Measurements from ENCODE around the gene HBG2. TPM values are rescaled to one million over a fixed set of nuclear protein-coding genes. Genes with fewer than 3 reads are reported as not detected.

HBG2 gene
- total and polyA plus RNA-seq, 2 of the 4 experiments (the other 2 are of a cell fraction): 0.54 TPM; not detected in 1

- Histone ChIP-seq H3K79me1 (ENCODE audit: low read depth in 1 of 2, low read length in 2 of 2) (no peaks in the 10 kb centered on the region), H3K27me3 (ENCODE audit: control insufficient read depth, insufficient read depth, low read length) (no peaks in the 10 kb centered on the region), H2BK5ac (ENCODE audit: low read depth, low read length, poor library complexity, severe bottlenecking) (peak within 1 kb of the TSS; percentile 36), H4K5ac (ENCODE audit: low read depth, low read length) (peak within 1 kb of the TSS; percentile 42; the same call in 1 of the 2 replicates), H3K36me3 (ENCODE audit: control insufficient read depth, insufficient read depth, low read length) (no peaks in the 10 kb centered on the region), H3K27ac (ENCODE audit: insufficient read depth, low read length) (peak within 1 kb of the TSS; percentile 12; the same call in 1 of the 2 replicates), H4K8ac (ENCODE audit: low read depth in 2 of 2, low read length in 2 of 2) (peak within 1 kb of the TSS; percentile 7 to 69; a peak in 3 of 4 replicates), H2BK15ac (ENCODE audit: low read depth, low read length) (peak within 1 kb of the TSS; percentile 18; the same call in 1 of the 3 replicates), H4K91ac (ENCODE audit: insufficient read depth, low read depth, low read length) (peak within 1 kb of the TSS; percentile 59), H2AK5ac (ENCODE audit: low read depth, low read length) (peak within 1 kb of the TSS; percentile 20; the same call in 1 of the 2 replicates), H3K18ac (ENCODE audit: low read depth, low read length) (peak within 1 kb of the TSS; percentile 48; the same call in 1 of the 2 replicates), H3K56ac (ENCODE audit: extremely low read depth, insufficient read depth, low read length) (peak within 1 kb of the TSS; percentile 29; the same call in 1 of the 2 replicates), H3K9me3 (ENCODE audit: control insufficient read depth, insufficient read depth, low read length) (no peaks in the 10 kb centered on the region), H3K14ac (replicated peaks; ENCODE audit: low read depth, low read length) (peak within 1 kb of the TSS; percentile 7), H3K9me1 (ENCODE audit: insufficient read depth, low read length) (peaks cover 6% of the 10 kb centered on the region; the same call in 1 of the 2 replicates), H3K4me3 (ENCODE audit: insufficient read depth, low read depth, low read length) (peak within 1 kb of the TSS; percentile 2; the same call in 1 of the 2 replicates), H3K23ac (ENCODE audit: low read depth, low read length) (peak within 1 kb of the TSS; percentile 1; the same call in 1 of the 2 replicates), H2BK20ac (ENCODE audit: low read depth, low read length) (peak within 1 kb of the TSS; percentile 75), H3K4me2 (ENCODE audit: low read depth, low read length) (peak within 1 kb of the TSS; percentile 74), H4K20me1 (ENCODE audit: insufficient read depth, low read length) (no peaks in the 10 kb centered on the region), H2AFZ (replicated peaks; ENCODE audit: low read length, poor library complexity) (peak within 1 kb of the TSS; percentile 60), H3K9ac (ENCODE audit: low read depth, low read length) (no peak within 1 kb of the TSS), H2BK120ac (ENCODE audit: low read depth, low read length) (peak within 1 kb of the TSS; percentile 70), H3K4ac (ENCODE audit: low read depth, low read length) (peak within 1 kb of the TSS; percentile 74), H2AK9ac (replicated peaks; ENCODE audit: low read depth, low read length, poor library complexity) (no peak within 1 kb of the TSS), H3K4me1 (ENCODE audit: control insufficient read depth, insufficient read depth, low read length) (peaks cover 3% of the 10 kb centered on the region)
- 60% methylated on average over 1 of the region's 2 CpGs; no CpG with 5 or more reads in 1 of the 2 experiments for WGBS, 2 experiments (ENCODE audit: extremely low coverage in 2 of 2, insufficient read length in 1 of 2)
- ChIA-PET CTCF (no interaction called here), POLR2A (ENCODE audit: unreplicated experiment) (no interaction called here)
- BruUV-seq (replicated peaks): no TSS peak
- ATAC-seq (ENCODE audit: low read depth): peak; percentile 79
- dilution Hi-C loops (cut with HindIII; ENCODE audit: low sequenced_read_pairs, unreplicated experiment) (no loop called here), in situ Hi-C loops (cut with MboI; ENCODE audit: low sequenced_read_pairs) (no loop called here), intact Hi-C loops (cut with micrococcal nuclease) (no loop called here)
- DNase-seq: peak; percentile 61
- no peak for TF ChIP-seq FOS (IDR thresholded peaks at IDR 0.05; ENCODE audit: low read depth, low read length)
- no peak for TF ChIP-seq MXI1 (IDR thresholded peaks at IDR 0.05; ENCODE audit: borderline replicate concordance, low read depth, low read length)
- TF ChIP-seq CTCF (conservative IDR thresholded peaks at IDR 0.05; ENCODE audit: low read depth, low read length): no peak
- no peak for TF ChIP-seq CHD1 (IDR thresholded peaks at IDR 0.05; ENCODE audit: low read depth, low read length)
- no peak for TF ChIP-seq RFX5 (IDR thresholded peaks at IDR 0.05; ENCODE audit: low read depth, low read length)
- no peak for TF ChIP-seq RAD21 (IDR thresholded peaks at IDR 0.05; ENCODE audit: low read length)
- no peak for TF ChIP-seq SMC3 (IDR thresholded peaks at IDR 0.05; ENCODE audit: low read depth, low read length)
- no peak for TF ChIP-seq ELK1 (IDR thresholded peaks at IDR 0.05; ENCODE audit: borderline replicate concordance, low read depth, low read length)
- no peak for TF ChIP-seq MAFK (IDR thresholded peaks at IDR 0.05; ENCODE audit: low read depth, low read length)
- TF ChIP-seq NFE2L2 (IDR thresholded peaks at IDR 0.05; ENCODE audit: low read depth, low read length): no peak
- no peak for TF ChIP-seq MAZ (IDR thresholded peaks at IDR 0.05; ENCODE audit: borderline replicate concordance, low read depth, low read length)
- TF ChIP-seq, protein P1, sequence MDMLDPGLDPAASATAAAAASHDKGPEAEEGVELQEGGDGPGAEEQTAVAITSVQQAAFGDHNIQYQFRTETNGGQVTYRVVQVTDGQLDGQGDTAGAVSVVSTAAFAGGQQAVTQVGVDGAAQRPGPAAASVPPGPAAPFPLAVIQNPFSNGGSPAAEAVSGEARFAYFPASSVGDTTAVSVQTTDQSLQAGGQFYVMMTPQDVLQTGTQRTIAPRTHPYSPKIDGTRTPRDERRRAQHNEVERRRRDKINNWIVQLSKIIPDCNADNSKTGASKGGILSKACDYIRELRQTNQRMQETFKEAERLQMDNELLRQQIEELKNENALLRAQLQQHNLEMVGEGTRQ (IDR thresholded peaks at IDR 0.05; ENCODE audit: low read depth, low read length): no peak
Observed at GRCh38 chr11:5234381-5234834, 20.2 kb downstream of the HBG2 start, which contains the start of gene HBD. Gene HBD (minus strand): TSS chr11:5234483. CDS start chr11:5234433, 50 bp downstream.

Measured in IMR-90 (cell line).